ENCODE data around the gene NINJ2. TPM values are rescaled to one million over a fixed set of nuclear protein-coding genes. Genes with fewer than 3 reads are reported as not detected.

The NINJ2 gene
- total and polyA plus RNA-seq, 8 donors: 0.32 to 1.8 (median 0.68) TPM

GRCh38 chr12:638953-639557 is 24.2 kb downstream of the NINJ2 start:
- DNase-seq (no peak), FAIRE-seq (no peak), ATAC-seq (no peak)
- WGBS, 2 donors: 64 to 74% methylated on average over 3 of the region's 3 CpGs
- TF ChIP-seq CTCF (IDR thresholded peaks at IDR 0.05): no peak
- no peaks in the 10 kb centered on the region for H3K27me3 ChIP-seq
- H3K36me3 ChIP-seq: no peaks in the 10 kb centered on the region
- no peak overlapping the region for H3K4me3 ChIP-seq
- H3K4me1 ChIP-seq: no peaks in the 10 kb centered on the region
- no peak overlapping the region for H3K27ac ChIP-seq
- H3K9me3 ChIP-seq: no peaks in the 10 kb centered on the region
- intact Hi-C loops (cut with DNase I): no loop called here

- no peak for FAIRE-seq
- WGBS, 2 donors: 90 to 96% methylated on average over 4 of the region's 4 CpGs
- no peak for DNase-seq
- no peaks in the 10 kb centered on the region for H3K9me3 ChIP-seq
- intact Hi-C loops (cut with DNase I): no loop called here
- peaks cover 0 to 14% (median 6%) of the 10 kb centered on the region in 3 donors for H3K4me1 ChIP-seq
- TF ChIP-seq CTCF (IDR thresholded peaks at IDR 0.05): no peak
- H3K27me3 ChIP-seq: no peaks in the 10 kb centered on the region
- no peak overlapping the region for H3K4me3 ChIP-seq
- peak overlapping the region in 1 of 4 donors; percentile 8 for H3K27ac ChIP-seq
- ATAC-seq: no peak
- no peaks in the 10 kb centered on the region for H3K36me3 ChIP-seq
Measured at GRCh38 chr12:636632-637031, 26.6 kb downstream of the NINJ2 start.

- peaks cover 0 to 14% (median 7%) of the 10 kb centered on the region in 3 donors for H3K4me1 ChIP-seq
- no peak for ATAC-seq
- H3K4me3 ChIP-seq: no peak overlapping the region
- intact Hi-C loops (cut with DNase I): no loop called here
- TF ChIP-seq CTCF (IDR thresholded peaks at IDR 0.05): no peak
- H3K27ac ChIP-seq: no peak overlapping the region
- no peak for DNase-seq
- WGBS, 2 donors: 74 to 96% methylated on average over 2 of the region's 2 CpGs
- FAIRE-seq: no peak
- H3K36me3 ChIP-seq: no peaks in the 10 kb centered on the region
- H3K27me3 ChIP-seq: no peaks in the 10 kb centered on the region
- H3K9me3 ChIP-seq: no peaks in the 10 kb centered on the region
Measured at GRCh38 chr12:633731-634130, 29.5 kb downstream of the NINJ2 start.

GRCh38 chr12:632102-632696 is 31.0 kb downstream of the NINJ2 start:
- peaks cover 0 to 14% (median 7%) of the 10 kb centered on the region in 3 donors for H3K4me1 ChIP-seq
- no peak overlapping the region for H3K4me3 ChIP-seq
- no peaks in the 10 kb centered on the region for H3K9me3 ChIP-seq
- TF ChIP-seq CTCF (IDR thresholded peaks at IDR 0.05): no peak
- intact Hi-C loops (cut with DNase I): no loop called here
- H3K27me3 ChIP-seq: no peaks in the 10 kb centered on the region
- FAIRE-seq (no peak), ATAC-seq (peak; percentile 53 to 86 (median 80)), DNase-seq (peak in 1 of 6 donors; percentile 38)
- H3K36me3 ChIP-seq: no peaks in the 10 kb centered on the region
- WGBS, 2 donors: 8% methylated on average over 7 of the region's 7 CpGs
- H3K27ac ChIP-seq: peak overlapping the region in 3 of 4 donors; percentile 15 to 57 (median 45)
